ENCODE measurements around the gene IL21R. TPM values are rescaled to one million over a fixed set of nuclear protein-coding genes. Genes with fewer than 3 reads are reported as not detected.

Gene IL21R
- total and polyA plus RNA-seq, 2 donors (not counting 3 experiments of a cell fraction or from before 2014, with no cell fraction given), result 0.03 TPM; not detected in 1

GRCh38 chr16:27426423-27427408 lies 24.7 kb downstream of the IL21R start:
- no peaks in the 10 kb centered on the region for H3K4me1 ChIP-seq (ENCODE audit: control insufficient read depth, extremely low read depth, insufficient read depth, low read length)
- ChIA-PET POLR2A (interaction anchor here (0.5 to 0.6 kb wide), 2 partner anchors 153 to 256 kb away, joined by 4 read pairs; no protein-coding TSS in a partner anchor), CTCF (no interaction called here)
- no peaks in the 10 kb centered on the region for H3K36me3 ChIP-seq (ENCODE audit: control insufficient read depth in 2 of 2, extremely low read depth in 1 of 2, insufficient read depth in 2 of 2, low read length in 2 of 2)
- BruUV-seq (replicated peaks), result no TSS peak
- intact Hi-C loops (cut with micrococcal nuclease), result no loop called here
- no peak overlapping the region for H3K4me2 ChIP-seq (ENCODE audit: insufficient read depth, low read length)
- H2AFZ ChIP-seq (ENCODE audit: low read depth, low read length), result no peak overlapping the region
- no peaks in the 10 kb centered on the region for H3K27me3 ChIP-seq (ENCODE audit: control insufficient read depth in 2 of 2, insufficient read depth in 2 of 2, low read length in 2 of 2)
- H3K9ac ChIP-seq (replicated peaks; ENCODE audit: extremely low read depth, insufficient read depth, low read length), result no peak overlapping the region
- no peaks in the 10 kb centered on the region for H3K9me1 ChIP-seq (replicated peaks; ENCODE audit: control insufficient read depth, extremely low read depth, insufficient read depth, low read length)
- no peak overlapping the region for H3K4me3 ChIP-seq (replicated peaks in 1 of 3; ENCODE audit: insufficient read depth in 1 of 3, low read depth in 1 of 3, low read length in 3 of 3)
- FAIRE-seq (peak; percentile 26), DNase-seq (ENCODE audit: low read depth, low spot score) (peak; percentile 36)
- TF ChIP-seq MYC (IDR thresholded peaks at IDR 0.05; ENCODE audit: low read depth, low read length) (no peak), FOS (IDR thresholded peaks at IDR 0.05; ENCODE audit: borderline replicate concordance, insufficient read depth, low read length) (peak; percentile 25)
- H4K20me1 ChIP-seq (replicated peaks; ENCODE audit: control insufficient read depth, extremely low read depth, insufficient read depth, low read length), result no peaks in the 10 kb centered on the region
- no peaks in the 10 kb centered on the region for H3K79me2 ChIP-seq (ENCODE audit: control insufficient read depth, insufficient read depth, low read length)
- dilution Hi-C loops (cut with MboI; ENCODE audit: extremely low pct_ligation_motif_present, low sequenced_read_pairs), result no loop called here
- no peak overlapping the region for H3K27ac ChIP-seq (ENCODE audit: insufficient read depth, low read depth, low read length)
- no peaks in the 10 kb centered on the region for H3K9me3 ChIP-seq (replicated peaks; ENCODE audit: control insufficient read depth, insufficient read depth, low read length)

DNA sequence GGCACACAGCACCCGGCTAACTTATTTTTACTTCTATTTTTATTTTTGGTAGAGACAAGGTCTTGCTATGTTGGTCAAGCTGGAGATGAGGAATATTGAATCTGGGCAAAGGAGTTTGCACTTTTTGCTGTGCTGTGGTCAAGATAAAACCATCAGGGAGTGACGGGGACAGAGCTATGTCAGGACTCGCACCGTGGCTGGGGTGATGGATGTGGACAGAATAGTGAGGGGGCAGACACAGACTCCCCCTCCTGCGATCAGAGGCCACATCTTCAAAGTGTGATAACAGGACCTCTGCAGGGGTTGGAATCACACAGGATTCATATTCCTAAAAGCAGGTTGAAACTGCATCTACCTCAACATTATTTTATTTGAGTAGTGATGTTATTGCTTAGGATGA lies 25.6 kb downstream of the IL21R start:
- no peaks in the 10 kb centered on the region for H3K9me1 ChIP-seq (replicated peaks; ENCODE audit: control insufficient read depth, extremely low read depth, insufficient read depth, low read length)
- FAIRE-seq, result no peak
- ChIA-PET CTCF (interaction anchor here (1.1 kb wide), 1 partner anchor 440 kb away, joined by 3 read pairs; no protein-coding TSS in a partner anchor), POLR2A (interaction anchor here (0.5 to 0.6 kb wide), 2 partner anchors 153 to 256 kb away, joined by 4 read pairs; no protein-coding TSS in a partner anchor)
- H3K79me2 ChIP-seq (ENCODE audit: control insufficient read depth, insufficient read depth, low read length), result no peaks in the 10 kb centered on the region
- no peak overlapping the region for H3K27ac ChIP-seq (ENCODE audit: insufficient read depth, low read depth, low read length)
- BruUV-seq (replicated peaks), result no TSS peak
- no peak overlapping the region for H2AFZ ChIP-seq (ENCODE audit: low read depth, low read length)
- no peaks in the 10 kb centered on the region for H3K9me3 ChIP-seq (replicated peaks; ENCODE audit: control insufficient read depth, insufficient read depth, low read length)
- no peak overlapping the region for H3K4me2 ChIP-seq (ENCODE audit: insufficient read depth, low read length)
- dilution Hi-C loops (cut with MboI; ENCODE audit: extremely low pct_ligation_motif_present, low sequenced_read_pairs) (no loop called here), intact Hi-C loops (cut with micrococcal nuclease) (no loop called here)
- no peak overlapping the region for H3K9ac ChIP-seq (replicated peaks; ENCODE audit: extremely low read depth, insufficient read depth, low read length)
- no peak for DNase-seq (ENCODE audit: low read depth, low spot score)
- H3K4me3 ChIP-seq (replicated peaks in 1 of 3; ENCODE audit: insufficient read depth in 1 of 3, low read depth in 1 of 3, low read length in 3 of 3), result no peak overlapping the region
- H3K27me3 ChIP-seq (ENCODE audit: control insufficient read depth in 2 of 2, insufficient read depth in 2 of 2, low read length in 2 of 2), result no peaks in the 10 kb centered on the region
- TF ChIP-seq, protein P1, sequence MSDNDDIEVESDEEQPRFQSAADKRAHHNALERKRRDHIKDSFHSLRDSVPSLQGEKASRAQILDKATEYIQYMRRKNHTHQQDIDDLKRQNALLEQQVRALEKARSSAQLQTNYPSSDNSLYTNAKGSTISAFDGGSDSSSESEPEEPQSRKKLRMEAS (IDR thresholded peaks at IDR 0.05; ENCODE audit: insufficient read depth, insufficient read length), result no peak
- no peak for TF ChIP-seq EZH2 (IDR thresholded peaks at IDR 0.05; ENCODE audit: borderline replicate concordance, low read depth, low read length, severe bottlenecking)
- TF ChIP-seq POLR2A (IDR thresholded peaks at IDR 0.05; ENCODE audit: low read depth, low read length), result no peak
- TF ChIP-seq POLR2AphosphoS5 (IDR thresholded peaks at IDR 0.05; ENCODE audit: insufficient read depth, low read depth, low read length), result no peak
- no peak for TF ChIP-seq MYC (IDR thresholded peaks at IDR 0.05; ENCODE audit: low read depth, low read length)
- no peak for TF ChIP-seq JUN (IDR thresholded peaks at IDR 0.05; ENCODE audit: borderline replicate concordance, insufficient read depth, insufficient read length, low read depth)
- no peak for TF ChIP-seq CTCF (IDR thresholded peaks at IDR 0.05; ENCODE audit: extremely low read depth in 1 of 2, insufficient read depth in 1 of 2, low read depth in 1 of 2, low read length in 2 of 2)
- no peak for TF ChIP-seq FOS (IDR thresholded peaks at IDR 0.05; ENCODE audit: borderline replicate concordance, insufficient read depth, low read length)
- TF ChIP-seq GATA2 (IDR thresholded peaks at IDR 0.05; ENCODE audit: insufficient read depth, insufficient read length, low read depth, low read length), result no peak
- no peaks in the 10 kb centered on the region for H3K36me3 ChIP-seq (ENCODE audit: control insufficient read depth in 2 of 2, extremely low read depth in 1 of 2, insufficient read depth in 2 of 2, low read length in 2 of 2)
- H3K4me1 ChIP-seq (ENCODE audit: control insufficient read depth, extremely low read depth, insufficient read depth, low read length), result no peaks in the 10 kb centered on the region
- H4K20me1 ChIP-seq (replicated peaks; ENCODE audit: control insufficient read depth, extremely low read depth, insufficient read depth, low read length), result no peaks in the 10 kb centered on the region
